HTERT RPE-1 (cell line): ENCODE measurements around the gene SERPINB10.

ENCODE experiments used
- in situ Hi-C: fragments of 300-500 bp; cut with MboI; formaldehyde crosslinking; loops from 4 replicates; pipeline ENCODE4 v1.14.3; 2020; ENCODE audit warnings: low sequenced_read_pairs

SERPINB10 gene

DNA sequence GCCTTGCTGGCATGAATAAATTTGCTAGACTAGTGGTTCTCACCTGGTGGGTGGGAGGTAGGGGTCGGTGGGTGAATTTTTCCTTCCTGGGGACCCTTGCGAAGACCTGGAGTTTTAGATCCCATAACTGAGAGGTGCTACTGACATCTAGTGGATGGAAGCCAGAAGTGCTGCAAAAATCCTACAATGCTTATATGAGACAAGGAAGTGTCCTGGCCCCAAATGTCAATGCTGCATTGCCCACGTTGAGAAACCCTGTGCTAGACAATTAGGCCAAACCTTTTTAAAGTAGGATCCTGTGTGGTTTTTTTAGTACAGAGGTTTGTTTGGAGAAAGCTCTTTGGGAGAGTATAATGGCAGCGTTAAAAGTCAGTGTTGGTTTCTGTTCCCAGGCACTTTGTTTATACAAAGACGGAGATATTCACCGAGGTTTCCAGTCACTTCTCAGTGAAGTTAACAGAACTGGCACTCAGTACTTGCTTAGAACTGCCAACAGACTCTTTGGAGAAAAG, 71.7 kb downstream of the SERPINB10 start:
- in situ Hi-C loops, result no loop called here

DNA sequence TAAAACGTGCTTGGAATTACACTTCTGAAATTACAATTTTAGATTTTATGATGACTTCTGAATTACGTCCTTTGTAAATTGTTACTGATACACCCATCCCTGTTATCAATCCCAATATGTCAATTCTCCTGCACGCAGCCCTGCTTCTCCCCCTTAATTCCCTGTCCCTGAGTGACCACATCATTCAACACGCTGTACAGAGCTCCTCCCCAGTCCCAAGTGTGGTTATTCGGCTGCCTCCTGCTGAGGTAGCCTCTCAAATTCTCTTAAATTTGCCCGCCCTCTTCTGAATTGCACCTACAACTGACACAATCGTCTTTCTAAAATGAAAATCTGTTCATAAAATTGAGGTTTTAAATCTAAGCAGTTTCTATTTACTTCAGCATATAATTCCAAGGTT, 72.3 kb downstream of the SERPINB10 start:
- in situ Hi-C loops, result no loop called here

DNA sequence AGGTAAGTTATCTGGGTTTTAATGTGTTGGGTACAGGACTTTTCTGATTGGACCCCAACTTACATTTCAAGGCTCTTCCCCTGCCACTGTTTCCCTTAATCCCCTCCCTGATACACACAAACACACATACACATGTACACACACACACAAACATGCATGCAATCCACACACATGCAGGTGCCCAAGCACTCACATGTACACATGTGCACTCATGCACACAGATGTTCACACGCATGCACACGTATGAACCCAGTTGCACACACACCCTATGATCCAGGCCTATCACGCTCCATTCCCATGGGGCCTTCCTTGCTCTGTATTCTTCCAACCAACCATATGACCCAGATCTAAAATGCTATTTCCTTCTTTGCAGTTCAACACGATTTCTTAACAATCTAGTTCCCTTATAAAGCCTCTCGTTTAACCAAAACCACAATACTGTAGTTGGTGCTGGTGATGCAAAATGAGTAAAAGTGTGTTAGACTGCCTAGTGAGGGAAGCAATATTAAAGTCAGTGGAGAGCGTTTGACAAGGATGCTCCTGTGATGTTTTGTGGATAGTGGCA, 73.2 kb downstream of the SERPINB10 start:
- in situ Hi-C loops, result no loop called here

DNA sequence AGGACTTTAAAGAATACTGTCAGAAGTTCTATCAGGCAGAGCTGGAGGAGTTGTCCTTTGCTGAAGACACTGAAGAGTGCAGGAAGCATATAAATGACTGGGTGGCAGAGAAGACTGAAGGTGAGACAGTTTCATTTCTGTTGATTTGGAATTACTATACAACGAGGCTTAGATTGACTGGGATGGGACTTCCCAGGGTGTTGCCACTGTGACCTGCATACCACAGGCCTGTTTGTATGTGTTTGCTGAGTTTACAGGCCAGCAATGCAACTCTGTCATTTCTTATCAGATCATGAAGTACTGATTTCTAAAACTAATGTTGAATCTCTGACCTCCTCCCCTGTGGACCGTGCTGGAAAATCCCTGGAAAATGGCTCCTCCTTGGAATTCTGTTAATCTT, 74.0 kb downstream of the SERPINB10 start:
- in situ Hi-C loops, result no loop called here

DNA sequence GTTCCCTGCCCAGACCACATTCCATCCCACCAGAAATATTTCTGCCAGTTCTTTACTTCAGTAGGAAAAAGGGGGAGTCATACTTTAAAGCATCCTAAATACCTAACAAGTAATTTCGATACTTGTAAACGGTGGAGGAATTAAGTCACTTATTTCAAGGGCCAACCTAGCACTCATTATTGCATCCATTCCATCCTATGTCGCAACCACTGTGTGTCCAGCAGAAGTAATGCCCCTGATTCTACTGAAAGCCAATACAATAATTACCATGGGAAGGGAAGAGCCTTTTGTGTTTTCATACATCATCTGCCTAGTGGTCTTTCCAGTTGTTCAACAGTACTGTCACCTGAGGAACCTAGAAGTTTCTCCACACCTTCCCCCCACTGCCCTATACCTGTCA, 74.6 kb downstream of the SERPINB10 start:
- in situ Hi-C loops, result no loop called here
